Ectodermal cell (in vitro differentiated cells): ENCODE data around the gene NPFFR1.
"Not testable (repeated sequence)": the region's sequence is repeated elsewhere in the genome, so short reads cannot be mapped to it uniquely, and the experiment has no call there.

ENCODE experiments used
- H3K27ac ChIP-seq: 2 replicates; pipeline ENCODE4 v1.7.0; 2013; ENCODE audit warnings: mild to moderate bottlenecking, low read depth, low read length; ENCODE audit not compliant: insufficient read depth, poor library complexity, severe bottlenecking
- H3K27me3 ChIP-seq: 2 replicates; pipeline ENCODE4 v1.7.0; 2013; ENCODE audit warnings: mild to moderate bottlenecking, low read length; ENCODE audit not compliant: insufficient read depth, control insufficient read depth, poor library complexity, severe bottlenecking
- H3K36me3 ChIP-seq: one replicate; pipeline ENCODE4 v1.7.0; 2013; ENCODE audit warnings: low read length; ENCODE audit not compliant: control insufficient read depth, insufficient read depth
- H3K4me1 ChIP-seq: one replicate; pipeline ENCODE4 v1.7.0; 2013; ENCODE audit warnings: low read length; ENCODE audit not compliant: control insufficient read depth, insufficient read depth
- H3K4me3 ChIP-seq: 2 replicates; pipeline ENCODE4 v1.7.0; 2013; ENCODE audit warnings: low read depth, low read length, control low read depth; ENCODE audit not compliant: insufficient read depth
- H3K9me3 ChIP-seq: 2 replicates; pipeline ENCODE4 v1.7.0; 2013; ENCODE audit warnings: mild to moderate bottlenecking, low read length, moderate library complexity; ENCODE audit not compliant: control insufficient read depth
- WGBS, 2 experiments: methylation state at CpG; one replicate each; pipeline ENCODE4 v1.1.7; 2013; ENCODE audit warnings: missing lambda C conversion rate in 2 of 2; 5-methylcytosine and 5-hydroxymethylcytosine counted together

NPFFR1 gene

DNA sequence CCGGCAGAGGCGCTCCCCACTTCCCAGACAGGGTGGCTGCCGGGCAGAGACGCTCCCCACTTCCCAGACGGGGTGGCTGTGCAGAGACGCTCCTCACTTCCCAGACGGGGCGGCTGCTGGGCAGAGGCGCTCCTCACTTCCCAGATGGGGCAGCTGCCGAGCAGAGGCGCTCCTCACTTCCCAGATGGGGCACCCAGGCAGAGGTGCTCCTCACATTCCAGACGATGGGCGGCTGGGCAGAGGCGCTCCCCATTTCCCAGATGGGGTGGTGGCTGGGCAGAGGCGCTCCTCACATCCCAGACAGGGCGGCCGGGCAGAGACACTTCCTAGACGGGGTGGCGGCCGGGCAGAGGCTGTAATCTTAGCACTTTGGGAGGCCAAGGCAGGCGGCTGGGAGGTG is 43.8 kb downstream of the NPFFR1 start:
- WGBS, 2 experiments = 86 to 87% methylated on average over 21 of the region's 21 CpGs
- not testable (repeated sequence) for H3K27me3 ChIP-seq, H3K4me3 ChIP-seq, H3K9me3 ChIP-seq, H3K27ac ChIP-seq, H3K4me1 ChIP-seq, H3K36me3 ChIP-seq

DNA sequence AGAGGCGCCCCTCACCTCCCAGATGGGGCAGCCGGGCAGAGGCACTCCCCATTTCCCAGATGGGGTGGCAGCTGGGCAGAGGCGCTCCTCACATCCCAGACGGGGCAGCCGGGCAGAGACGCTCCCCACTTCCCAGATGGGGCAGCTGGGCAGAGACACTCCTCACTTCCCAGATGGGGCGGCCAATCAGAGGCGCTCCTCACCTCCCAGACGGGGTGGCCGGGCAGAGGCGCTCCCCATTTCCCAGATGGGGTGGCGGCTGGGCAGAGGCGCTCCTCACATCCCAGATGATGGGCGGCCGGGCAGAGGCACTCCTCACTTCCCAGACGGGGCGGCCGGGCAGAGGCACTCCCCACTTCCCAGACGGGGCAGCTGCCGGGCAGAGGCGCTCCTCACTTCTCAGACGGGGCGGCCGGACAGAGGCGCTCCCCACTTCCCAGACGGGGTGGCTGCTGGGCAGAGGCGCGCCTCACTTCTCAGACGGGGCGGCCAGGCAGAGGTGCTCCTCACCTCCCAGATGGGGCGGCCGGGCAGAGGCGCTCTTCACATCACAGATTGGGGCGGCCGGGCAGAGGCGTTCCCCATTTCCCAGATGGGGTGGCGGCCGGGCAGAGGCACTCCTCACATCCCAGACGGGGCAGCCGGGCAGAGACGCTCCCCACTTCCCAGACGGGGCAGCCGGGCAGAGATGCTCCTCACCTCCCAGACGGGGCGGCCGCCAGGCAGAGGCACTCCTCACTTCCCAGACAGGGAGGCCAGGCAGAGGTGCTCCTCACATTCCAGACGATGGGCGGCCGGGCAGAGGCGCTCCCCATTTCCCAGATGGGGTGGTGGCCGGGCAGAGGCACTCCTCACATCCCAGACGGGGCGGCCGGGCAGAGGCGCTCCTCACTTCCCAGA is 44.5 kb downstream of the NPFFR1 start:
- not testable (repeated sequence) for H3K9me3 ChIP-seq, H3K4me3 ChIP-seq, H3K4me1 ChIP-seq, H3K27ac ChIP-seq, H3K36me3 ChIP-seq, H3K27me3 ChIP-seq
- WGBS, 2 experiments = 93 to 94% methylated on average over 55 of the region's 55 CpGs

DNA sequence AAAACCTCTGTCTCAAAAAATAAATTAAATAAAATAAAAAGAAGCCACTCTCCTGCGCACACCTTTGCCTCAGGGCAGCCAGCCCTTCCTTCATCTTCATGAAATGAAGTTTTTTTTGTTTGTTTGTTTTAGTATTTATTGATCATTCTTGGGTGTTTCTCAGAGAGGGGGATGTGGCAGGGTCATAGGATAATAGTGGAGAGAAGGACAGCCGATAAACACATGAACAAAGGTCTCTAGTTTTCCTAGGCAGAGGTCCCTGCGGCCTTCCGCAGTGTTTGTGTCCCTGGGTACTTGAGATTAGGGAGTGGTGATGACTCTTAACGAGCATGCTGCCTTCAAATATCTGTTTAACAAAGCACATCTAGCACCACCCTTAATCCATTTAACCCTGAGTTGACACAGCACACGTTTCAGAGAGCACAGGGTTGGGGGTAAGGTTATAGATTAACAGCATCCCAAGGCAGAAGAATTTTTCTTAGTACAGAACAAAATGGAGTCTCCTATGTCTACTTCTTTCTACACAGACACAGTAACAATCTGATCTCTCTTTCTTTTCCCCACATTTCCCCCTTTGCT is 45.8 kb downstream of the NPFFR1 start:
- not testable (repeated sequence) for H3K4me1 ChIP-seq, H3K27ac ChIP-seq, H3K36me3 ChIP-seq, H3K27me3 ChIP-seq, H3K4me3 ChIP-seq, H3K9me3 ChIP-seq
- WGBS, 2 experiments = 94 to 97% methylated on average over 2 to 4 of the region's 6 CpGs

DNA sequence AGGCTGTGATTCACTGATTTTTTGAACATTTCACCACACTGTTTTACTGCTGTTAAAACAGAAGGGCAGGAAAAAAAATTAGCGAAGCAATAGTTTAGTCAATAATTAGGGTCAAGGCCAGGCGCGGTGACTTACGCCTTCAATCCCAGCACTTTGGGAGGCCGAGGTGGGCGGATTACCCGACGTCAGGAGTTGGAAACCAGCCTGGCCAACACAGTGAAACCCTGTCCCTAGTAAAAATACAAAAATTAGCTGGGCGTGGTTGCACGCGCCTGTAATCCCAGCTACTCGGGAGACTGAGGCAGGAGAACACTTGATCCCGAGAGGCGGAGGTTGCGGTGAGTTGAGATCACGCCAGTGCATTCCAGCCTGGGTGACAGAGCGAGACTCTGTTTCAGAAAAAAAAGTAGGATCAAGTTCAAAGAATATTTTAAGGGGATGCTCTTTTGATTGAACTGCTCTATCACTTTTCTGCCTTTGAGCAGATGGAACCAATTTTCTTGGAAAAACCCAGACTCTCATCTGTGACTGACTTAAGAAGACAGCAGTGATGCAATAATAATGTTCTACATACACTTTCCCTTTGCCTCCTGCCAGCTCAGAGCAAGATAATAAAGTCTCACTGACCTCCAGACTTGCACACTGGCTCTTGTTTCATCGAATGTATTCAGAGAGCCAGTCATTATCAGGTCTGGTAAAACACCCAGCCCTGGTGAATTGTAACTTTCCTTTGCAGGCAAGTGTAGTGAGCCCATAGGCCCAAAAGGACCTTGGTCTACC is 48.9 kb downstream of the NPFFR1 start:
- 88 to 89% methylated on average over 18 of the region's 18 CpGs for WGBS, 2 experiments
- Histone ChIP-seq H3K4me3 (no peak overlapping the region), H3K27ac (no peak overlapping the region)

DNA sequence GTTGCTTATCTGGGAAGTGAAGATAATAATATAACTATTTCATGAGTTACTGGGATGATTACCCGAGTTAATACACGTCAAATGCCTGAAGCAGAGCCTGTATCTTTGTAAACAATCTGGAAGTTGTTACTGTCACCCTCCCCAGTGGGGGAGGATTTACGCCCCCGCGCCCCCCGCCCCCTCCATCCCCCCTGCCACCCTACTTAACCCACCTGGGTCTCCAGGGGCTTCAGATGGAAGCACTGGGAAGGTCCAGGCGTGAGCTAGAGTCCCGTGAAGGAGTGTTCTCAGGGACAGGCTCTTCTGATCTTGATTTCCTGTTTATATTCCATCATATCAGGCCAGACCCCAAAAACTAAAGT is 49.9 kb downstream of the NPFFR1 start:
- no peaks in the 10 kb centered on the region for H3K36me3 ChIP-seq
- no peaks in the 10 kb centered on the region for H3K9me3 ChIP-seq
- no peaks in the 10 kb centered on the region for H3K4me1 ChIP-seq
- H3K27ac ChIP-seq = no peak overlapping the region
- no peaks in the 10 kb centered on the region for H3K27me3 ChIP-seq
- peak overlapping the region; percentile 81 for H3K4me3 ChIP-seq
- 34 to 36% methylated on average over 4 of the region's 8 CpGs for WGBS, 2 experiments

More for the DNA sequence above, 48.9 kb downstream of the NPFFR1 start:
- no peaks in the 10 kb centered on the region for H3K9me3 ChIP-seq
- no peaks in the 10 kb centered on the region for H3K36me3 ChIP-seq
- H3K27me3 ChIP-seq = no peaks in the 10 kb centered on the region
- H3K4me1 ChIP-seq = no peaks in the 10 kb centered on the region

DNA sequence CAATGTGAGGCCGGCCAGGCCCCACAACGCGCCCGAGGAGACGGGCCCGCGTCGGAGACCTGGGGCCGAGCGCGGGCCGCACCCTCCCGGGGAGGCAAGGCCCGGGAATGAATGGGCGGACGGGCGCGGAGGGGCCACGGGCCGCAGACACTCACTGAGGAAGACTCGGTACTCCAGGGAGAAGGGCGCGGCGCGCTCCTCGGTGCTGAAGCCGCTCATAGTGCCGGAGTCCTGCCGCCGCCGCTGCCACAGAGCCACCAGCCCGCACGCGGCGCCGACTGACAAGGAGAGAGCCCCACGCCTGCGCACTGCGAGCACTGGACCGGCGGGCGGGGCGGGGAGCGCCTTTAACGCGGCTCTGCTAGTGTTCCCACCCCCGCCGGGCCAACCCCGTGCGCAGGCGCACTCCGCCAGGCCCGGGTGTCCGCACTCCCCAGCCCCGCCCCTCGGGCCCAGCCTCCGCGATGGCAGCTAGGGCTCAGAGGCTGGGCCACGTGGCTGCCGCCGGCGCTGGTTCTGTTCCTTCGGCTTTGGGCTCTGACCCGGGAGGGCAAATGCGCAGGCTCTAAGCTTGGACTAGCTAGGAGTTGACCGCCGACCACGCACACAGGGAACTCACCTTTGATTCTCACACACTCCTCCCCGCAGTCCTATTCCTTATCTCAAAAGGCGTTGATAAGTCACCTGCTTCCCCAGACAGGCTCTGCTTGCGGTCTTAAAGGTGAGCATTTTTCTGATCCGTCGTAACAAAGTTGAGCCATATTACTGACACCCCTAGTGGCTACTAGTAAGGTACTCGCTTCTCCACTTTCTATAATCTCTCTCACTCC is 50.5 kb downstream of the NPFFR1 start, which contains the start of gene PPA1:
TSS of gene PPA1 (minus strand) at position 321 of the 830 bp plus-strand sequence. CDS start at position 219, 102 bp downstream.
- Histone ChIP-seq H3K27ac (no peak within 1 kb of the TSS), H3K4me3 (peak within 1 kb of the TSS; percentile 81), H3K4me1 (no peaks in the 10 kb centered on the region), H3K27me3 (no peaks in the 10 kb centered on the region), H3K36me3 (no peaks in the 10 kb centered on the region), H3K9me3 (no peaks in the 10 kb centered on the region)
- WGBS, 2 experiments = 0% methylated on average over 74 of the region's 74 CpGs

DNA sequence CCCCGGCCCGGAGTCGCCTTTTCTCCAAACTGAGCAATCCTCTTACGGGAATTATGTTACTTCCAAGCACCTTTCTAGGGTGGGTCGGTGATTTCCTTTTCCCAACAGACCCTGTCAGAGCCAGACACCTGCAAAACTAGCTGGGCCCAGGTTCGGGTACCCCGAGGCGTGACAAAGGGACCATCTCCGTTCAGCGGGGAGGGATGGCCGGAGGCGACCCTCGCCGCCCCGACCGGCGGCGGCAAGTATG is 51.0 kb downstream of the NPFFR1 start:
- 0% methylated on average over 18 of the region's 18 CpGs for WGBS, 2 experiments
- Histone ChIP-seq H3K9me3 (no peaks in the 10 kb centered on the region), H3K27me3 (no peaks in the 10 kb centered on the region), H3K27ac (no peak overlapping the region), H3K36me3 (no peaks in the 10 kb centered on the region), H3K4me3 (peak overlapping the region; percentile 81), H3K4me1 (no peaks in the 10 kb centered on the region)

DNA sequence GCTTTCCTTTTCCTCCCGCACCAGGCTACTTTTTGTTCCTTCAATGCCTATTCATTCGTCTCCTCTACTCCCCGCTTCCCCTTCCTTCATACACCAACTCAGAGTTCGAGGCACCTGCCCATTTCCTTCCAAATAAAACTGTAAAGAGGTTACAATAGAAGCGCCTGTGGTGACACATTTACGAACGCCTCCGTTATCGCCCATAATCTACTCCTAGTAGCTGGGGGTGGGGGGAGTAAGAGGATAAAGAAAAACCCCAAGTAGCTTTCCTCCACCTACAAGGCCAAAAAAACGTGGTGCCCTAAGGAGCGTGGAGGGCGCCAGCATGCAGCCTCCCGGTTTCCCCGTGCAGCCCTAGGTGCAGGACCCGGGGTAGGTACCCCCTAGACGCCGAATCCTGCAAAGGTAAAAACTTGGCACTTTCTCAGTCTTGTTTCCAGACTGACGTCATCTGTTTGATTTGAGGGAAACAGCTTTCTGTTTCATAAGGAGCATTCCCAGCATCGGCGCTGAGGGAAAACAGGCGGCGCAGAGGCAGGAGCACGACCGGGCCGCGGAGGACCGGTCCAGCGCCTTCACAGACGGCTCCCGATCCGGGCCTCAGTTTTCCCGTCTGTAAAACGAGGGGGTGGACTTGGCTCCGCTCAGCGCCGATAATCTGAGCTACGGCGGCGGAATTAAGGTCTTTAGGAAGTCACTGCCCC is 51.5 kb downstream of the NPFFR1 start:
- 1% methylated on average over 34 to 36 of the region's 39 CpGs for whole genome bisulfite sequencing, 2 experiments
- Histone ChIP-seq H3K9me3 (no peaks in the 10 kb centered on the region), H3K4me1 (no peaks in the 10 kb centered on the region), H3K36me3 (no peaks in the 10 kb centered on the region), H3K27ac (no peak overlapping the region), H3K27me3 (no peaks in the 10 kb centered on the region), H3K4me3 (peak overlapping the region; percentile 81)

DNA sequence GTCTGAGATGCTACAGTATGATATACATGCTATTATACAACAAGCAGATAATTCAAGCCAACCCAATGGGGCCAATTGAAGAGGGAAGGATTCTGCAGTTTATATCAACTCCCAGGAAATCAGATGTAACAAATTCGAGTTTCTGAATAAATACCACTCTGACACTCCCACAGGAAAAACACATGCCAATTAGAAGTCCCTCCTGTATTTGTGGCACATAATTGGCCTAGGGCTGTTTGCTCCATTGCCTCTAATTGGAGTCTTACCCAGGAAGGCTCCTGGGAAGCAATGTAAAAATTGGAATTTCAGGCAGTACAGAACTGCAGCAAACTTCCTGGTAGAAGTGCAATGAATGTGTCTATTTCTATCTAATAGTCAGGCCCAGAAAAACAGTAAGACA is 55.3 kb downstream of the NPFFR1 start:
- no peak overlapping the region for H3K27ac ChIP-seq

More for the DNA sequence above, 55.3 kb downstream of the NPFFR1 start:
- no peaks in the 10 kb centered on the region for H3K27me3 ChIP-seq
- no peaks in the 10 kb centered on the region for H3K9me3 ChIP-seq
- H3K4me3 ChIP-seq = no peak overlapping the region
- 97 to 100% methylated on average over 1 of the region's 1 CpG for WGBS, 2 experiments
- no peaks in the 10 kb centered on the region for H3K36me3 ChIP-seq
- no peaks in the 10 kb centered on the region for H3K4me1 ChIP-seq
